Measurements from ENCODE around the gene SLC6A19.

- no peak for TF ChIP-seq CTCF (IDR thresholded peaks at IDR 0.05)
- no peak for TF ChIP-seq POLR2AphosphoS5 (IDR thresholded peaks at IDR 0.05)
- no peak for TF ChIP-seq POLR2A (IDR thresholded peaks at IDR 0.05)
- no peak for TF ChIP-seq EP300 (IDR thresholded peaks at IDR 0.05; ENCODE audit: low read depth)
These were observed 39.6 kb upstream of the SLC6A19 start for GRCh38 chr5:1161833-1162229.
